IgD-negative memory B cell (primary cell): ENCODE measurements around the gene MRTFA. TPM values are rescaled to one million over a fixed set of nuclear protein-coding genes. Genes with fewer than 3 reads are reported as not detected.
"Not testable (repeated sequence)": the region's sequence is repeated elsewhere in the genome, so short reads cannot be mapped to it uniquely, and the experiment has no call there.

Source experiments
- H3K27ac Mint-ChIP-seq, 3 donors: one replicate each; pipeline ENCODE4 v1.8.0; 2020 to 2022; ENCODE audit warnings: mild to moderate bottlenecking in 3 of 3, mixed read lengths in 3 of 3, moderate library complexity in 1 of 3
- H3K27me3 Mint-ChIP-seq: one replicate; pipeline ENCODE4 v1.8.0; 2021; ENCODE audit warnings: mixed read lengths
- H3K36me3 Mint-ChIP-seq: one replicate; pipeline ENCODE4 v1.8.0; 2020; ENCODE audit warnings: mild to moderate bottlenecking, mixed read lengths
- H3K4me1 Mint-ChIP-seq, 3 donors: one replicate each; pipeline ENCODE4 v1.8.0; 2020 to 2022; ENCODE audit warnings: mixed read lengths in 3 of 3, mild to moderate bottlenecking in 1 of 3
- H3K4me3 Mint-ChIP-seq, 4 donors: one replicate each; pipeline ENCODE4 v1.8.0; 2020 to 2022; ENCODE audit warnings: mild to moderate bottlenecking in 4 of 4, mixed read lengths in 4 of 4, moderate library complexity in 3 of 4
- H3K9me3 Mint-ChIP-seq, 3 donors: one replicate each; pipeline ENCODE4 v1.8.0; 2020 to 2021; ENCODE audit warnings: mixed read lengths in 3 of 3, mild to moderate bottlenecking in 1 of 3
- polyA plus RNA-seq: library from polyadenylated mRNA; unstranded; fragments of 300-500 nt; fragmentation: Illumina TruSeq; gene quantifications from one replicate; pipeline ENCODE4 v1.2.3, GENCODE V29; 2021

Gene MRTFA
- polyA plus RNA-seq, 1 donor from 2014 or later, result 17.2 TPM

DNA sequence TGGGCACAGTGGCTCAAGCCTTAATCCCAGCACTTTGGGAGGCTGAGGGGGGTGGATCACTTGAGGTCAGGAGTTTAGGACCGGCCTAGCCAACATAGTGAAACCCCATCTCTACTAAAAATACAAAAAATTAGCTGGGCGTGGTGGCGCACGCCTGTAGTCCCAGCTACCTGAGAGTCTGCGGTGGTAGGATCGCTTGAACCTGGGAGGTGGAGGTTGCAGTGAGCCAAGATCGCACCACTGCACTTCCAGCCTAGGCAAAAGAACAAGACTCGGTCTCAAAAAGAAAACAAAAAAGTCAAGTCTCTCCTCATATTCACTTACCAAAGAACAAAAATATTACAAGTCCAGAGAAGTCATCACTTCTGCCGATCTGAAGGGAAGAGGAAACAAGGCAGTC, 51.8 kb downstream of the MRTFA start:
- not testable (repeated sequence) for H3K9me3 Mint-ChIP-seq, H3K27me3 Mint-ChIP-seq, H3K4me3 Mint-ChIP-seq
- Mint-ChIP-seq H3K27ac (peak overlapping the region in 1 of 3 donors; percentile 93), H3K4me1 (peaks cover 11 to 36% (median 19%) of the 10 kb centered on the region in 3 donors), H3K36me3 (peaks cover 12% of the 10 kb centered on the region)

DNA sequence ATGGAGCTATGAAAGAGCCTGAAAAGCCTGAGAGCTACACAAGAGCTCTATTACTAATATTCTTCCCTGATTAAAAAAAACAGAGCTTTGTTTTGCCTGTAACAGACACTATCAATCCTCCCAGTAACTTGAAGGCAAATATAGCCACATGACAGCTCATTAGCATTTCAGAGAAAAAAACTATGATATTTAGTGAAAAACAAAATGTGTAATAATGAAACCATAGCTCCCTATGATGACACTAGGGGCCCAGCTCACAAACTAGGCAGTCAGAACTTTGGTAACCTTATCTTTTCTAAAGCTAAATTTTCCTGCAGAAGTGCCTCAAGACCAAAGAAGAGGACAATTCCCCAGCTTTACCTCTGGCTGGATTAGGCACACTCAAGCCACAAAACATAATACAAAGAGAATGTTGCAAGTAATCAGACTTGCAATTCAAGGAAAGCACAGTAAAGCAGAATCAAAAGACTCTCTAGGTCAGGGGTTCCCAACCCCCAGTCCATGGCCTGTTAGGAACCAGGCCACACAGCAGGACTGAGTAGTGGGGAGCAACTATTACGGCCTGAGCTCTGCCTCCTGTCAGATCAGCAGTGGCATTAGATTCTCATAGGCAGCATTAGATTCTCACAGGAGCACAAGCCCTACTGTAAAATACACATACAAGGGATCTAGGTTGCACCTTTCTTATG, 53.3 kb downstream of the MRTFA start:
- peaks cover 12% of the 10 kb centered on the region for H3K36me3 Mint-ChIP-seq
- H3K9me3 Mint-ChIP-seq, result peaks cover 0 to 3% (median 0%) of the 10 kb centered on the region in 3 donors
- peaks cover 11 to 38% (median 19%) of the 10 kb centered on the region in 3 donors for H3K4me1 Mint-ChIP-seq
- no peak overlapping the region for H3K4me3 Mint-ChIP-seq
- H3K27ac Mint-ChIP-seq, result peak overlapping the region in 2 of 3 donors; percentile 65
- H3K27me3 Mint-ChIP-seq, result no peaks in the 10 kb centered on the region

DNA sequence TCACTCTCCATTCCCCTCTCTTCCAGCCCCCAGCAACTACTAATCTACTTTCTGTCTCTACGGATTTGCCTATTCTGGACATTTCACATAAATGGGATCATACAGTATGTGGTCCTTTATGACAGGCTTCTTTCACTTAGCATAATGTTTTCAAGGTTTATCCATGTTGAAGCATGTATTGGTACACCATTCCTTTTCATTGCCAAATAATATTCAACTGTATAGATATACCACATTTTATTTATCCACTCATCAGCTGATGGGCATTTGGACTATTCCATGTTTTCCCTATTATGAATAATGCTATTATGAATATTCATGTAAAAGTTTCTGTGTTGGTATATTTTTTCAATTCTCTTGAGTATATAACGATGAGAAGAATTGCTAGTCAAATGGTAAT, 54.5 kb downstream of the MRTFA start:
- H3K36me3 Mint-ChIP-seq, result peaks cover 12% of the 10 kb centered on the region
- H3K27ac Mint-ChIP-seq, result no peak overlapping the region
- no peaks in the 10 kb centered on the region for H3K27me3 Mint-ChIP-seq
- peaks cover 11 to 33% (median 19%) of the 10 kb centered on the region in 3 donors for H3K4me1 Mint-ChIP-seq
- no peak overlapping the region for H3K4me3 Mint-ChIP-seq
- H3K9me3 Mint-ChIP-seq, result peaks cover 0 to 3% (median 0%) of the 10 kb centered on the region in 3 donors

DNA sequence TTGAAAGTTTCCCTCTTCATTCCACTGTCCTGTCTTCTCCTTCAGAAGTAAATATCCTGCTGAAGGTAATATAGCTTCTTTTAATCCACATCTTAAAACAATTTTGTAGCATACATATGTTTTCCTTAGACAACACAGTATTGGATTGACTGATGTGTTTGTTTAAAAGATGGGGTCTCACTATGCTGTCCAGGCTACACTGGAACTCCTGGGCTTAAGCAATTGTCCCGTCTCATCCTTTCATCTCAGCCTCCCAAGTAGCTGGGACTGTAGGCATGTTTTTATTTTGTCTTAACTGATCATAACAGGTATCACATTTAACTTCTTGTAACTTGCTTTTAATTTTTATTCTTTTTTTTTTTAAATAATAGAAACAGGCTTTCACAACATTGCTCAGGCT, 55.9 kb downstream of the MRTFA start:
- Mint-ChIP-seq H3K27me3 (no peaks in the 10 kb centered on the region), H3K36me3 (peaks cover 11% of the 10 kb centered on the region)

DNA sequence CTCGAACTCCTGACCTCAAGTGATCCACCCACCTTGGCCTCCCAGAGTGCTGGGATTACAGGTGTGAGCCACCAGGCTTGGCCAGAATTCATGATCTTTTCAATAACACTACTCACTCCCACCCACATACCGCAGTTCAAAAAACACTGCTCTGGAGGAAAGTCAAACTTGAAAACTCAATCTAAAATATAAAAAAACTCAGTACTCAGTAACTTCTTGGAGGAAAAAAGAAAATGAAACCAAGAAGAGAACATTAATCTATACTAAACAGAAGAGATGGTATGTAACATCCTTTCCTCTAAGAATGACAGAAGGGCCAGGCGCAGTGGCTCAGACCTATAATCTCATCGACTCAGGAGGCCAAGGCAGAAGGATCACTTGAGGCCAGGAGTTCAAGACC, 58.3 kb downstream of the MRTFA start:
- peaks cover 0 to 3% (median 0%) of the 10 kb centered on the region in 3 donors for H3K9me3 Mint-ChIP-seq
- no peak overlapping the region for H3K4me3 Mint-ChIP-seq
- peaks cover 5 to 19% (median 8%) of the 10 kb centered on the region in 3 donors for H3K4me1 Mint-ChIP-seq
- no peaks in the 10 kb centered on the region for H3K27me3 Mint-ChIP-seq
- H3K36me3 Mint-ChIP-seq, result peaks cover 8% of the 10 kb centered on the region
- H3K27ac Mint-ChIP-seq, result no peak overlapping the region

More for the DNA sequence above, 55.9 kb downstream of the MRTFA start:
- Mint-ChIP-seq H3K9me3 (peaks cover 0 to 3% (median 0%) of the 10 kb centered on the region in 3 donors), H3K4me3 (no peak overlapping the region), H3K27ac (no peak overlapping the region), H3K4me1 (peaks cover 11 to 26% (median 15%) of the 10 kb centered on the region in 3 donors)

DNA sequence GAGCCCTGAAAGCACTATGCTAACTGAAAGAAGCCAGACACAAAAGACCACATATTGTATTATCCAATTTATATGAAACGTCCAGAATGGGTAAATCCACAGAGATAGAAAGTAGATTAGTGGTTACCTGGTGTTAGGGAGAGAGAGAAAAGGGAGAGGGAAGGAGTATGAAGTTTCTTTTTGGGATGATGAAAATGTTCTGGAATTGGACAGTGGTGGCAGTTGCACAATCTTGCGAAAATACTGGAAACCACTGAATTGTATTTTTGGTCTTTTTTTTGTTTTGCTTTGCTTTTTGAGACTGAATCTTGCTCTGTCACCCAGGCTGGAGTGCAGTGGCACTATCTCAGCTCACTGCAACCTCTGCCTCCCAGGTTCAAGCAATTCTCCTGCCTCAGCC, 63.5 kb downstream of the MRTFA start:
- Mint-ChIP-seq H3K4me1 (peaks cover 0 to 15% (median 13%) of the 10 kb centered on the region in 3 donors), H3K4me3 (no peak overlapping the region), H3K27ac (no peak overlapping the region), H3K36me3 (peaks cover 5% of the 10 kb centered on the region), H3K9me3 (peaks cover 0 to 10% (median 2%) of the 10 kb centered on the region in 3 donors), H3K27me3 (no peaks in the 10 kb centered on the region)

DNA sequence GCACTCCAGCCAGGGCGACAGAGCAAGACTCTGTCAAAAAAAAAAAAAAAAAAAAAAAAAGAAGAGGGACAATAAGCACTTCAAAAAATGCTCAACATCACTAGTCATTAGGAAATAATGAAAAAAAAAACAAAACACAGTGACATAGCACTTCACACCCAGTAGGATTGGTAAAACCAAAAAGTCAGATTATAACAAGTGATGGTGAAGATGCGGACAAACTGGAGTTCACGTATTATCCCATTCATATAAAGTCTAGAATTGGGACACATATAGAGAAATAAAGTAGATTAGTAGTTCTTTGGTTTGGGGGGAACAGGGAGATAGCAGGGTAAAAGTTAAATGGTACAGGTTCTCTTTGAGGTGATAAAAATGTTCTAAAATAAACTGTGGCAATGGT, 64.6 kb downstream of the MRTFA start:
- no peak overlapping the region for H3K27ac Mint-ChIP-seq
- peaks cover 5% of the 10 kb centered on the region for H3K36me3 Mint-ChIP-seq
- no peaks in the 10 kb centered on the region for H3K27me3 Mint-ChIP-seq
- H3K9me3 Mint-ChIP-seq, result peaks cover 0 to 10% (median 2%) of the 10 kb centered on the region in 3 donors
- H3K4me3 Mint-ChIP-seq, result peak overlapping the region in 1 of 4 donors; percentile 11
- peaks cover 0 to 17% (median 15%) of the 10 kb centered on the region in 3 donors for H3K4me1 Mint-ChIP-seq

DNA sequence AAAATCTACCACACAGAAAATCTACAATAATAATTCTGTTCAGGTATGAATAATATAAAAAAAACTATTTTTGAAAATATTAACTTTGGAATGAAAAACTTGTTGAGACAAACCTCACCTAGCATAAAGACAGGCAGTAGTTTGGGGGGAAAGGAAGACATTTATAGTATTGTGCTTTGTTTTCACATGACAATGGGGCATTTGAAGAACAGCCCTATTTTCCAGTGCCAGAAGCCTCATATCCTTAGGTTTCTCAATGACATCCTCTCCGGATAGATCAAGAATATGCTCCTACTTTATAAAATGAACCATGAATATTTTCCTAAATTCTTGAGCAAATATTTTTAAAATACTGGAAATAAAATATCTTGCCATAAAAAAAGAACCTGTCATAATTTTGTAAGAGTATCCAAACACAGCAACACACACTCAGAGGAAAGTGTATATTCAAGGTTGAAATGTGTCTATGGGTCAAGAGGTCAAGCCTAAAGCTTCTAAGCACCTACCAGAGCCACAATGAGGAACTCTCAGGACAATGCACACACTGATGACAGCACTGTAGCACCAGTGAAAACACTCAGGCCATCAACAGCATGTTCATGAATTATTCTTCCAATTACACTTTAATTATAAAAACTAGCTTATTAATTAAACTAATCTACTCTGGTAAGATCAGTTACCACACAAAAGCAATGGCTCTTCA, 68.7 kb downstream of the MRTFA start:
- peaks cover 7% of the 10 kb centered on the region for H3K36me3 Mint-ChIP-seq
- H3K4me3 Mint-ChIP-seq, result no peak overlapping the region
- H3K9me3 Mint-ChIP-seq, result peaks cover 0 to 8% (median 2%) of the 10 kb centered on the region in 3 donors
- no peak overlapping the region for H3K27ac Mint-ChIP-seq
- H3K4me1 Mint-ChIP-seq, result peaks cover 0 to 24% (median 15%) of the 10 kb centered on the region in 3 donors
- H3K27me3 Mint-ChIP-seq, result no peaks in the 10 kb centered on the region

DNA sequence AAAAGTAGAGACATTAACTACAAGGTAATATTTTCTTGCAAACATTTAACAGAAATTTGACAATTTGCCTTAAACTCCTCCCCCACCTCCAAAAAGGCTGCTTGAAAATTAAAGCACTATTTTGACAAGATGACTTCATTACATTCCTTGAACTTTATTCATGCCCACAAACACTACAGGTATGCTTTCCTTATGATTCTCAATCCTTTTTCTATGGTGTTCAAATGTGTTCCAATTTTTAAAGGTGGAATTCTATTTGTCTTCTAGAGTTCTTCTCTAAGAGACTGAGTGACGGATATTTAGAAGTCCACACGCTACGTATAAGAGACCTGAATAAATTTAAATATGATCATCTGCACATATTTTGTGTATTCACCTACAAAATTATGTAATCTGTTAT, 69.4 kb downstream of the MRTFA start:
- peaks cover 6% of the 10 kb centered on the region for H3K36me3 Mint-ChIP-seq
- no peaks in the 10 kb centered on the region for H3K27me3 Mint-ChIP-seq
- H3K27ac Mint-ChIP-seq, result no peak overlapping the region
- H3K4me3 Mint-ChIP-seq, result no peak overlapping the region
- peaks cover 0 to 3% (median 1%) of the 10 kb centered on the region in 3 donors for H3K9me3 Mint-ChIP-seq
- peaks cover 0 to 22% (median 13%) of the 10 kb centered on the region in 3 donors for H3K4me1 Mint-ChIP-seq

DNA sequence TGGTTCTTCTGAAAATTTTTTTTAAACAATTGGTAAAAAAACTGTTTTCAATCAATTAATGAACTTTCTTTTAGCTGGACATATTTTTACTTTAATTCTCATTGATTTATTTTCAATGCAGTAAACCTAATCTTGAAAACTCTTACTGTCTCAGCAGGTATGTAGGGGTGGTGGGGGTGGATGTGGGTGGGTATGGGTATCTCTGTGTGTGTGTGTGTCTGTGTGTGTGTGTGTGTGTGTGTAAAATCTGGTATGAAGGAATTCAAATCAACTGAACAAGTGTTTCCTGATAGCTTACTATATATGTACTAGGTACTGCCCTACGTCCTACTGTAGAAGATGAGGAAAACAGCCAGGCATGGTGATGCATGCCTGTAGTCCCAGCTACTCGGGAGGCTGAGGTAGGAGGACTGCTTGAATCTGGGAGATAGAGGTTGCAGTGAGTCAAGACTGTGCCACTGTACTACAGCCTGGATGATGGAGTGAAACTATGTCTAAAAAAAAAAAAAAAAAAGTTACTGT, 75.5 kb downstream of the MRTFA start:
- Mint-ChIP-seq H3K9me3 (no peaks in the 10 kb centered on the region), H3K4me3 (no peak overlapping the region), H3K27ac (peak overlapping the region in 1 of 3 donors; percentile 83), H3K4me1 (peaks cover 6 to 19% (median 13%) of the 10 kb centered on the region in 3 donors), H3K27me3 (no peaks in the 10 kb centered on the region), H3K36me3 (peaks cover 8% of the 10 kb centered on the region)

DNA sequence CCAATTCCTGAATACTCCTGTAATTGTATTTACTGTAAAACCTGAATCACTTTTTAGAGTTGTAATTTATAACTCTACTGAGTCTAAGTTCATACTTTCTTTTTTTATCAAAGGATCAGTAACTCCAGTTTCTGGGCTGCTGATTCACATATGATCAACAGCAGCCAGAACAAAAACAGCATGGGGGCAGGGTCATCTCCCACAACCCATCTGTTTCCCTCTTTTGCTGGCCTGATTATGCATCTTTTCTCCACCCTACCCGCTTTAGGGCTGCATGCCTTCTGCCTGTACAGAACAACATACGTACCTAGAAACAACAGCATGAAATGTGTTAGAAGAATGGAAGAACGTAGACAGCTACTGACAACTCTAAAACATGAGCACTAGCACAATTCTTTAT, 76.0 kb downstream of the MRTFA start:
- H3K27me3 Mint-ChIP-seq, result no peaks in the 10 kb centered on the region
- H3K4me3 Mint-ChIP-seq, result peak overlapping the region in 1 of 4 donors; percentile 67
- no peaks in the 10 kb centered on the region for H3K9me3 Mint-ChIP-seq

DNA sequence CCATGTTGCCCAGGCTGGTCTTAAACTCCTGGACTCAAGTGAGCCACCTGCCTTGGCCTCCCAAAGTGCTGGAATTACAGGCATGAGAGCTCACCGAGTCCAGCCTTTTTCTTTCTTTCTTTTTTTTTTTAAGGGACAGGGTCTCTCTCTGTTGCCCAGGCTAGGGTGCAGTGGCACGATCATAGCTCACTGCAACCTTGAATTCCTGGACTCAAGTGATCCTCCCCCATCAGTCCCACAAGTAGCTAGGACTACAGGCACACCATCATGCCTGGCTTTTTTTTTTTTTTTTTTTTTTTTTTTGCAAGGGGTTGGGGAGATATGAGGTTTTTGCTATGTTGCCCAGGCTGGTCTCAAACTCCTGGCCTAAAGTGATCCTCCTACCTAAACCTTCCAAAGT, 78.5 kb downstream of the MRTFA start:
- peaks cover 4 to 18% (median 7%) of the 10 kb centered on the region in 3 donors for H3K4me1 Mint-ChIP-seq
- H3K4me3 Mint-ChIP-seq, result no peak overlapping the region
- H3K27me3 Mint-ChIP-seq, result no peaks in the 10 kb centered on the region
- H3K27ac Mint-ChIP-seq, result no peak overlapping the region
- H3K36me3 Mint-ChIP-seq, result peaks cover 9% of the 10 kb centered on the region
- H3K9me3 Mint-ChIP-seq, result peaks cover 0 to 2% (median 2%) of the 10 kb centered on the region in 3 donors

More for the DNA sequence above, 76.0 kb downstream of the MRTFA start:
- H3K36me3 Mint-ChIP-seq, result peaks cover 6% of the 10 kb centered on the region
- peaks cover 6 to 19% (median 13%) of the 10 kb centered on the region in 3 donors for H3K4me1 Mint-ChIP-seq
- H3K27ac Mint-ChIP-seq, result no peak overlapping the region

DNA sequence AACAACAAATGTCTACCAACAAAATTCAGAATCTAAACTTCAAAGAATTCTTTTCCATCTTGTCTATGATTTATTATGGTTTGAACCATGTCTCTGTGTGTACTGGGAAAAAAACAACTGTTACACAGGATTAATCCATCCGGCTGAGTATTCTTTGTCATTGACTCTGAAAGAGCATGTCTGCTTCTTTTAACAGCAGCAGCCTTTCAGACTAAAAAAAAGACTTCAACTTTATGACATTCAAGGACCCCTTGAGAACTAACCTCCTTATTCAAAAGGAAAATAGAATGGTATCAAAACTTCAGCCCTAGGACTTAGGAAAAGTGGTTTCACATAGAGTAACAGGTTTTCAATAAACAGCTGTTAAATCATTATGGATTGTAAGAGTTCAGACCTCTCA, 79.9 kb downstream of the MRTFA start:
- no peak overlapping the region for H3K27ac Mint-ChIP-seq
- no peaks in the 10 kb centered on the region for H3K27me3 Mint-ChIP-seq
- H3K4me1 Mint-ChIP-seq, result peaks cover 4 to 20% (median 8%) of the 10 kb centered on the region in 3 donors
- H3K36me3 Mint-ChIP-seq, result peaks cover 11% of the 10 kb centered on the region
- H3K9me3 Mint-ChIP-seq, result peaks cover 0 to 13% (median 3%) of the 10 kb centered on the region in 3 donors
- H3K4me3 Mint-ChIP-seq, result no peak overlapping the region

DNA sequence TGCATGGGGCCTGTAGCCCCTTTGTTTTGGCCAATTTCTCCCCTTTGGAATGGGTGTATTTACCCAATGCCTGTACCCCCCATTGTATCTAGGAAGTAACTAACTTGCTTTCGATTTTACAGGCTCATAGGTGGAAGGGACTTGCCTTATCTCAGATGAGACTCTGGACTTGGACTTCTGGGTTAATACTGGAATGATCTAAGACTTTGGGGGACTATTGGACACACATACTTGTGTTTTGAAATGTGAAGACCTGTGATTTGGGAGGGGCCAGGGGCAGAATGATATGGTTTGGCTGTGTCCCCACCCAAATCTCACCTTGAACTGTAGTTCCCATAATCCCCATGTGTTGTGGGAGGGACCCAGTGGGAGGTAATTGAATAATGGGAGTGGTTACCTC, 82.5 kb downstream of the MRTFA start:
- not testable (repeated sequence) for H3K4me3 Mint-ChIP-seq, H3K27me3 Mint-ChIP-seq
- Mint-ChIP-seq H3K9me3 (peaks cover 0 to 13% (median 3%) of the 10 kb centered on the region in 3 donors), H3K36me3 (peaks cover 11% of the 10 kb centered on the region), H3K27ac (peak overlapping the region in 2 of 3 donors; percentile 55 to 63), H3K4me1 (peaks cover 7 to 12% (median 8%) of the 10 kb centered on the region in 3 donors)

DNA sequence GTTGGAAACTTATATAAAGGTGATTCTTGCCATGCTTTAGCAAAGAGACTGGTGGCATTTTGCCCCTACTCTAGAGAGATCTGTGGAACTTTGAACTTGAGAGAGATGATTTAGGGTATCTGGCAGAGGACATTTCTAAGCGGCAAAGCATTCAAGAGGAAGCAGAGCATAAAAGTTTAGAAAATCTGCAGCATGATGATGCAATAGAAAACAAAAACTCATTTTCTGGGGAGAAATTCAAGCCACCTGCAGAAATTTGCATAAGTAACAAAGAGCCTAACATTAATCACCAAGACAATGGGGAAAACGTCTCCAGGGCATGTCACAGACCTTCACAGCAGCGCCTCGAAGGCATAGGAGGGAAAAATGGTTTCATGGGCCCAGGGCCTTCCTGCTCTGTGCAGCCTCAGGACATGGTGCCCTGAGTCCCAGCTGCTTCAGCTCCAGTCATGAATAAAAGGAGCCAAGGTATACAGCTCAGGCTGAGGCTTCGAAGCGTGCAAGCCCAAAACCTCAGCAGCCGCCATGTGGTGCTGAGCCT, 83.4 kb downstream of the MRTFA start:
- peaks cover 11% of the 10 kb centered on the region for H3K36me3 Mint-ChIP-seq
- H3K4me3 Mint-ChIP-seq, result no peak overlapping the region
- peaks cover 7 to 12% (median 8%) of the 10 kb centered on the region in 3 donors for H3K4me1 Mint-ChIP-seq
- H3K27ac Mint-ChIP-seq, result no peak overlapping the region
- H3K9me3 Mint-ChIP-seq, result peaks cover 0 to 13% (median 3%) of the 10 kb centered on the region in 3 donors
- no peaks in the 10 kb centered on the region for H3K27me3 Mint-ChIP-seq
